IMR-90 (cell line): ENCODE measurements around the gene OBI1. TPM values are rescaled to one million over a fixed set of nuclear protein-coding genes. Genes with fewer than 3 reads are reported as not detected.

Experiments used
- ATAC-seq: fragments of 200-7000 bp; cut with Tn5 transposase; 2 replicates; pipeline ENCODE4 v1.9.1; 2020; ENCODE audit warnings: low read depth, mild to moderate bottlenecking, moderate library complexity
- BruUV-seq: library from RNA; stranded (reverse); fragments of 400-500 nt; replicated peaks from 2 replicates; lab custom pipeline; 2021; lab: Mats Ljungman, UMichigan
- CTCF ChIA-PET: fragments of 300-600 bp; formaldehyde crosslinking; extraction: SDS; loops from one replicate; lab custom pipeline; 2021; ENCODE audit warnings: antibody characterized with exemption; lab: Yijun Ruan, JAX
- POLR2A ChIA-PET: fragments of 300-600 bp; sonication (Branson Sonifier 250); formaldehyde crosslinking; loops from one replicate; lab custom pipeline; 2022; ENCODE audit warnings: antibody characterized with exemption; ENCODE audit not compliant: unreplicated experiment; lab: Charles Lee
- DNase-seq: peaks from one replicate; pipeline ENCODE4 v3.0.0; 2013
- H2AFZ ChIP-seq: replicated peaks from 2 replicates; pipeline ENCODE3; 2013; ENCODE audit warnings: low read length, mild to moderate bottlenecking; ENCODE audit not compliant: poor library complexity
- H2AK5ac ChIP-seq: 2 replicates; pipeline ENCODE4 v1.6.1; 2013; ENCODE audit warnings: low read depth, low read length, inconsistent platforms
- H2AK9ac ChIP-seq: replicated peaks from 2 replicates; pipeline ENCODE3; 2013; ENCODE audit warnings: mild to moderate bottlenecking, low read depth, low read length, moderate library complexity; ENCODE audit not compliant: poor library complexity
- H2BK120ac ChIP-seq: 2 replicates; pipeline ENCODE4 v1.6.1; 2013; ENCODE audit warnings: low read depth, low read length, inconsistent platforms
- H2BK15ac ChIP-seq: 3 replicates; pipeline ENCODE4 v1.6.1; 2013; ENCODE audit warnings: low read depth, low read length, inconsistent platforms
- H2BK20ac ChIP-seq: 2 replicates; pipeline ENCODE4 v1.6.1; 2013; ENCODE audit warnings: low read depth, mild to moderate bottlenecking, inconsistent platforms, low read length, moderate library complexity
- H2BK5ac ChIP-seq: 2 replicates; pipeline ENCODE4 v1.6.1; 2013; ENCODE audit warnings: mild to moderate bottlenecking, low read depth, low read length, inconsistent platforms; ENCODE audit not compliant: poor library complexity, severe bottlenecking
- H3K14ac ChIP-seq: replicated peaks from 2 replicates; pipeline ENCODE4 v1.6.1; 2013; ENCODE audit warnings: low read depth, low read length, inconsistent platforms
- H3K18ac ChIP-seq: 2 replicates; pipeline ENCODE4 v1.6.1; 2013; ENCODE audit warnings: low read depth, low read length, control low read depth
- H3K23ac ChIP-seq: 2 replicates; pipeline ENCODE4 v1.6.1; 2013; ENCODE audit warnings: low read depth, low read length, inconsistent platforms
- H3K27ac ChIP-seq: 2 replicates; pipeline ENCODE4 v1.5.1; 2013; ENCODE audit warnings: mild to moderate bottlenecking, control low read depth, low read length; ENCODE audit not compliant: insufficient read depth
- H3K27me3 ChIP-seq: 2 replicates; pipeline ENCODE4 v1.6.1; 2013; ENCODE audit warnings: low read length; ENCODE audit not compliant: control insufficient read depth, insufficient read depth
- H3K36me3 ChIP-seq: 2 replicates; pipeline ENCODE4 v1.6.1; 2013; ENCODE audit warnings: low read length, mixed read lengths; ENCODE audit not compliant: control insufficient read depth, insufficient read depth
- H3K4ac ChIP-seq: 2 replicates; pipeline ENCODE4 v1.6.1; 2013; ENCODE audit warnings: low read depth, low read length, inconsistent platforms
- H3K4me1 ChIP-seq: 2 replicates; pipeline ENCODE4 v1.6.1; 2013; ENCODE audit warnings: low read length, mixed read lengths; ENCODE audit not compliant: control insufficient read depth, insufficient read depth
- H3K4me2 ChIP-seq: 2 replicates; pipeline ENCODE4 v1.6.1; 2013; ENCODE audit warnings: low read depth, mild to moderate bottlenecking, control low read depth, low read length, moderate library complexity
- H3K4me3 ChIP-seq: 2 replicates; pipeline ENCODE4 v1.5.1; 2013; ENCODE audit warnings: low read depth, mild to moderate bottlenecking, control low read depth, low read length, moderate library complexity; ENCODE audit not compliant: insufficient read depth
- H3K56ac ChIP-seq: 2 replicates; pipeline ENCODE4 v1.6.1; 2013; ENCODE audit warnings: low read length, inconsistent platforms; ENCODE audit not compliant: insufficient read depth; ENCODE audit errors: extremely low read depth
- H3K79me1 ChIP-seq, 2 experiments: 2 replicates each; pipeline ENCODE4 v1.6.1; 2013; ENCODE audit warnings: low read length in 2 of 2, inconsistent platforms in 1 of 2, low read depth in 1 of 2
- H3K9ac ChIP-seq: 2 replicates; pipeline ENCODE4 v1.6.1; 2013; ENCODE audit warnings: low read depth, low read length, control low read depth
- H3K9me1 ChIP-seq: 2 replicates; pipeline ENCODE4 v1.6.1; 2013; ENCODE audit warnings: low read length, inconsistent platforms; ENCODE audit not compliant: insufficient read depth
- H3K9me3 ChIP-seq: 2 replicates; pipeline ENCODE4 v1.6.1; 2013; ENCODE audit warnings: low read length; ENCODE audit not compliant: control insufficient read depth, insufficient read depth
- H4K20me1 ChIP-seq: 2 replicates; pipeline ENCODE4 v1.6.1; 2013; ENCODE audit warnings: low read length, inconsistent platforms; ENCODE audit not compliant: insufficient read depth
- H4K5ac ChIP-seq: 2 replicates; pipeline ENCODE4 v1.6.1; 2013; ENCODE audit warnings: mild to moderate bottlenecking, low read depth, low read length, control low read depth
- H4K8ac ChIP-seq, 2 experiments: 2 replicates each; pipeline ENCODE4 v1.6.1; 2013; ENCODE audit warnings: low read depth in 2 of 2, low read length in 2 of 2, control low read depth in 1 of 2, inconsistent platforms in 1 of 2
- H4K91ac ChIP-seq: 2 replicates; pipeline ENCODE4 v1.6.1; 2013; ENCODE audit warnings: low read depth, low read length, inconsistent platforms; ENCODE audit not compliant: insufficient read depth
- BHLHE40 ChIP-seq: fragments of 150-350 bp; IDR thresholded peaks from 2 replicates; pipeline ENCODE4 v1.6.1; 2016; ENCODE audit warnings: mild to moderate bottlenecking, low read depth, low read length
- CEBPB ChIP-seq: IDR thresholded peaks from 2 replicates; pipeline ENCODE4 v1.6.1; 2012; ENCODE audit warnings: low read depth, low read length, improper control_type of control experiment
- CHD1 ChIP-seq: IDR thresholded peaks from 2 replicates; pipeline ENCODE4 v1.6.1; 2012; ENCODE audit warnings: low read depth, low read length, improper control_type of control experiment
- CTCF ChIP-seq: conservative IDR thresholded peaks from 2 replicates; pipeline ENCODE4 v1.5.1; 2012; ENCODE audit warnings: mild to moderate bottlenecking, low read depth, low read length, improper control_type of control experiment
- FOS ChIP-seq: fragments of 150-350 bp; IDR thresholded peaks from 2 replicates; pipeline ENCODE4 v1.6.1; 2016; ENCODE audit warnings: low read depth, low read length
- MAFK ChIP-seq: IDR thresholded peaks from 2 replicates; pipeline ENCODE4 v1.6.1; 2012; ENCODE audit warnings: low read depth, low read length, improper control_type of control experiment
- MAZ ChIP-seq: IDR thresholded peaks from 2 replicates; pipeline ENCODE4 v1.6.1; 2012; ENCODE audit warnings: low read depth, mild to moderate bottlenecking, low read length, improper control_type of control experiment, moderate library complexity, borderline replicate concordance
- MXI1 ChIP-seq: IDR thresholded peaks from 2 replicates; pipeline ENCODE4 v1.6.1; 2012; ENCODE audit warnings: low read depth, mild to moderate bottlenecking, low read length, moderate library complexity, borderline replicate concordance
- NFE2L2 ChIP-seq: fragments of 150-350 bp; IDR thresholded peaks from 2 replicates; pipeline ENCODE4 v1.6.1; 2016; ENCODE audit warnings: low read depth, mild to moderate bottlenecking, low read length
- POLR2A ChIP-seq: IDR thresholded peaks from 2 replicates; pipeline ENCODE4 v1.6.1; 2012; ENCODE audit warnings: mild to moderate bottlenecking, low read depth, low read length
- RCOR1 ChIP-seq: IDR thresholded peaks from 2 replicates; pipeline ENCODE4 v1.6.1; 2012; ENCODE audit warnings: mild to moderate bottlenecking, low read length, improper control_type of control experiment; ENCODE audit not compliant: insufficient replicate concordance
- RFX5 ChIP-seq: IDR thresholded peaks from 2 replicates; pipeline ENCODE4 v1.8.0; 2012; ENCODE audit warnings: low read depth, mild to moderate bottlenecking, low read length, moderate library complexity
- SMC3 ChIP-seq: fragments of 150-350 bp; IDR thresholded peaks from 2 replicates; pipeline ENCODE4 v1.6.1; 2016; ENCODE audit warnings: low read depth, mild to moderate bottlenecking, antibody characterized with exemption, low read length, moderate library complexity
- WGBS, 2 experiments: methylation state at CpG; one replicate each; pipeline versions ENCODE4 v1.1.5 to v1.1.7; 2013; ENCODE audit warnings: missing lambda C conversion rate in 2 of 2; ENCODE audit not compliant: insufficient read length in 1 of 2; ENCODE audit errors: extremely low coverage in 2 of 2; 5-methylcytosine and 5-hydroxymethylcytosine counted together
- dilution Hi-C: fragments of 300-500 bp; cut with HindIII; formaldehyde crosslinking; loops from one replicate; pipeline ENCODE4 v1.14.3; 2018; ENCODE audit warnings: low sequenced_read_pairs; ENCODE audit not compliant: unreplicated experiment
- in situ Hi-C: fragments of 300-500 bp; cut with MboI; formaldehyde crosslinking; loops from 3 replicates; pipeline ENCODE4 v1.14.3; 2019; ENCODE audit warnings: low sequenced_read_pairs, inconsistent platforms, mixed read lengths
- intact Hi-C: fragments of 100-400 bp; cut with micrococcal nuclease; formaldehyde crosslinking; loops from 2 replicates; pipeline ENCODE4 v1.10.0; 2022
- polyA plus RNA-seq, 3 experiments: library from polyadenylated mRNA; depleted of rRNA; stranded (reverse); fragments of >200 nt; gene quantifications; 2 replicates each; pipeline ENCODE4 v1.2.3, GENCODE V29; 2012; ENCODE audit warnings: low replicate concordance in 1 of 3
- total RNA-seq: library from RNA; depleted of rRNA; stranded (reverse); fragments of >200 nt; gene quantifications from 2 replicates; pipeline ENCODE4 v1.2.3, GENCODE V29; 2012
- TF ChIP-seq, protein P1 (sequence below): fragments of 150-350 bp; IDR thresholded peaks from 2 replicates; pipeline ENCODE4 v1.6.1; 2017; ENCODE audit warnings: mild to moderate bottlenecking, antibody characterized with exemption, low read length, low read depth

OBI1 gene
- total and polyA plus RNA-seq, 2 of the 4 experiments (the other 2 are of a cell fraction) = 4.4 to 11.8 TPM

- no peak overlapping the region for H3K27ac ChIP-seq
- intact Hi-C loops (no loop called here), dilution Hi-C loops (no loop called here), in situ Hi-C loops (loop anchor here (25.0 kb wide), 1 partner anchor 462 kb away; no protein-coding TSS in a partner anchor)
- no CpG with 5 or more reads among the region's 5 CpGs for WGBS, 2 experiments
- H2BK120ac ChIP-seq = no peak overlapping the region
- H3K36me3 ChIP-seq = no peaks in the 10 kb centered on the region
- no peak overlapping the region for H3K56ac ChIP-seq
- no peak overlapping the region for H2BK20ac ChIP-seq
- peaks cover 3% of the 10 kb centered on the region; the same call in 1 of the 2 replicates for H4K20me1 ChIP-seq
- no peak overlapping the region for H2AFZ ChIP-seq
- H3K4me3 ChIP-seq = no peak overlapping the region
- no peak overlapping the region for H4K8ac ChIP-seq
- H2AK5ac ChIP-seq = no peak overlapping the region
- no peak overlapping the region for H3K23ac ChIP-seq
- no peak overlapping the region for H2BK15ac ChIP-seq
- H3K9ac ChIP-seq = no peak overlapping the region
- H4K91ac ChIP-seq = no peak overlapping the region
- no peak for DNase-seq
- no peak overlapping the region for H4K5ac ChIP-seq
- no peaks in the 10 kb centered on the region for H3K79me1 ChIP-seq
- POLR2A ChIA-PET = no interaction called here
- no peaks in the 10 kb centered on the region; the same call in 1 of the 2 replicates for H3K4me1 ChIP-seq
- H3K14ac ChIP-seq = no peak overlapping the region
- TF ChIP-seq MXI1 (no peak), MAFK (no peak), RFX5 (no peak), CTCF (no peak), BHLHE40 (no peak), FOS (no peak), CHD1 (no peak), POLR2A (no peak), RCOR1 (no peak), MAZ (no peak), CEBPB (no peak), SMC3 (no peak), NFE2L2 (no peak)
- TF ChIP-seq, protein P1, sequence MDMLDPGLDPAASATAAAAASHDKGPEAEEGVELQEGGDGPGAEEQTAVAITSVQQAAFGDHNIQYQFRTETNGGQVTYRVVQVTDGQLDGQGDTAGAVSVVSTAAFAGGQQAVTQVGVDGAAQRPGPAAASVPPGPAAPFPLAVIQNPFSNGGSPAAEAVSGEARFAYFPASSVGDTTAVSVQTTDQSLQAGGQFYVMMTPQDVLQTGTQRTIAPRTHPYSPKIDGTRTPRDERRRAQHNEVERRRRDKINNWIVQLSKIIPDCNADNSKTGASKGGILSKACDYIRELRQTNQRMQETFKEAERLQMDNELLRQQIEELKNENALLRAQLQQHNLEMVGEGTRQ = no peak
- no peak overlapping the region for H3K18ac ChIP-seq
- no peak overlapping the region for H2BK5ac ChIP-seq
- H3K27me3 ChIP-seq = peaks cover 88% of the 10 kb centered on the region
- H3K4me2 ChIP-seq = no peak overlapping the region
- no peak for ATAC-seq
- BruUV-seq = no TSS peak
- no peak overlapping the region for H3K4ac ChIP-seq
- peaks cover 9% of the 10 kb centered on the region; the same call in 1 of the 2 replicates for H3K9me3 ChIP-seq
- CTCF ChIA-PET = no interaction called here
- no peaks in the 10 kb centered on the region for H3K9me1 ChIP-seq
- H2AK9ac ChIP-seq = no peak overlapping the region
These were observed 59.9 kb downstream of the OBI1 start for GRCh38 chr13:78598966-78599644.
